Pancreas (tissue), 10 donors: ENCODE measurements around the gene STARD4. TPM values are rescaled to one million over a fixed set of nuclear protein-coding genes. Genes with fewer than 3 reads are reported as not detected.

Experiments
- ATAC-seq, 4 donors: fragments of 200-7000 bp; cut with Tn5 transposase; one replicate each; pipeline versions ENCODE4 v1.8.0 to v1.9.1; 2020; ENCODE audit warnings: mild to moderate bottlenecking in 4 of 4, moderate library complexity in 4 of 4
- DNase-seq, 6 donors: peaks; one replicate each; pipeline ENCODE4 v3.0.0-alpha.2; 2020
- FAIRE-seq: peaks from 2 replicates; lab custom pipeline; 2012; peaks lifted over from hg19 to GRCh38; lab: Jason Lieb, UNC
- H3K27ac ChIP-seq, 4 donors: fragments of 200-600 bp; sonication (generic); 1 replicate in 3 of 4; 2 replicates in 1 of 4; pipeline versions ENCODE4 v1.5.0 to v1.8.0; 2020
- H3K27me3 ChIP-seq, 4 donors: fragments of 200-600 bp; one replicate each; pipeline ENCODE4 v1.8.0; 2021
- H3K36me3 ChIP-seq, 3 donors: fragments of 200-600 bp; sonication (generic) in 1 of 3; one replicate each; pipeline versions ENCODE4 v1.5.0 to v1.8.0; 2020 to 2021
- H3K4me1 ChIP-seq, 3 donors: fragments of 200-600 bp; one replicate each; pipeline ENCODE4 v1.8.0; 2021
- H3K4me3 ChIP-seq, 4 donors: fragments of 200-600 bp; sonication (generic) in 2 of 4; one replicate each; pipeline versions ENCODE4 v1.5.0 to v1.8.0; 2020 to 2021
- H3K9me3 ChIP-seq, 4 donors: fragments of 200-600 bp; one replicate each; pipeline ENCODE4 v1.8.0; 2021
- WGBS, 2 donors: extraction: QIAGEN DNeasy Blood & Tissue Kit; methylation state at CpG; one replicate each; pipeline ENCODE4 v1.1.7; 2013; 5-methylcytosine and 5-hydroxymethylcytosine counted together
- intact Hi-C, 3 donors: fragments of 100-400 bp; cut with DNase I; formaldehyde crosslinking; loops; one replicate each; pipeline versions ENCODE4 v1.11.1 to v1.14.2; 2022
- polyA plus RNA-seq, 2 donors: library from polyadenylated mRNA; stranded (reverse); fragments of 200-250 nt; gene quantifications; one replicate each; pipeline ENCODE4 v1.2.3, GENCODE V29; 2013
- total RNA-seq, 6 donors: library from RNA; stranded (reverse); fragmentation: NEBNext Ultra II Directional in 4 of 6; extraction: Animal tissue kit (Norgen Biotek cat#: 25700) in 4 of 6; gene quantifications; one replicate each; pipeline versions ENCODE4 v1.2.1 to v1.2.4, GENCODE V29; 2021 to 2023
- TF ChIP-seq, protein P1 (sequence below), 4 donors: fragments of 200-600 bp; sonication (generic) in 3 of 4; IDR thresholded peaks; one replicate each; pipeline versions ENCODE4 v1.5.0 to v1.8.0; 2021; ENCODE audit warnings: antibody characterized with exemption in 4 of 4
- donor health status: healthy with polysubstance abuse.
- donor health status: DM: no; HTN: no; CAD: no; lungs with moderate emphysema.
- donor health status: DM: no; HTN: no; CAD: no.
- donor health status: control.
- donor health status: control.
- donor health status: Bipolar disorder and iron deficiency.
- donor health status: DM: yes; HTN: yes; CAD: no.
- donor health status: DM: no; HTN: no; CAD: no.
- donor health status: DM: no; HTN: no; CAD: no.
- donor health status: DM: yes; HTN: yes; CAD: no.

The STARD4 gene
- total and polyA plus RNA-seq, 8 donors = 1.4 to 7.1 (median 3.3) TPM

DNA sequence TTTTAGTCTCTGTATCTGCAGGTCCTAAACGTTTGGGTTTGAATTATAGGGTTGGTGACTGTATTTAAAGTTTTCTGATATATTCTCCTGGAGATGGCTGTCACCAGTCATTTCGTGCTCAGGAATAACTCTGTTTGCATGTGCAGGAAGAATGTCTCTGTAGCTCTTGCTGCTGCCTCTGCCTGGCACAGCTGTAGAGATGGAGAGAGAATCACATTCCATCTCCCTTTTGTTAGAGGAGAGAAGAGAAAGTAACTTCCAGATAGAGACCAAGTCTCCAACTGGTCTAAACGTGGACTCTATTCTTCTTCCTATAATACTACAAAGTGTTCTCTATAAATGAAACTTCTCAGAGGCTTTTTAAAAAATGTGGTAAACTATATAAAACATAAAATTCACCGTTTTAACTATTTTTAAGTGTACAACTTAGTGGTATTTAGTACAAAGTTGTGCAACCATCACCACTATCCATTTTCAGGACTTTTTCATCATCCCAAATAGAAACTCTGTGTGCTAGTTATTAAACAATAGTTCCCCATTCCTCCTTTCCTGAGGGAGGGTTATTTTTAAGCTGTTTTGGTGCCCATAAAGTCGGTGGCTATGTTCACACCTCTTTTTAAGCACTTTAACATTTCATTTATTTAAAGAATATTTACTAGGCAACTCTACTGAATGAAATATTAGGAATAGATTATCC, 20.7 kb upstream of the STARD4 start:
- Histone ChIP-seq H3K27me3 (no peaks in the 10 kb centered on the region), H3K9me3 (no peaks in the 10 kb centered on the region), H3K4me1 (no peaks in the 10 kb centered on the region), H3K4me3 (no peak overlapping the region), H3K36me3 (no peaks in the 10 kb centered on the region), H3K27ac (no peak overlapping the region)
- TF ChIP-seq, protein P1, sequence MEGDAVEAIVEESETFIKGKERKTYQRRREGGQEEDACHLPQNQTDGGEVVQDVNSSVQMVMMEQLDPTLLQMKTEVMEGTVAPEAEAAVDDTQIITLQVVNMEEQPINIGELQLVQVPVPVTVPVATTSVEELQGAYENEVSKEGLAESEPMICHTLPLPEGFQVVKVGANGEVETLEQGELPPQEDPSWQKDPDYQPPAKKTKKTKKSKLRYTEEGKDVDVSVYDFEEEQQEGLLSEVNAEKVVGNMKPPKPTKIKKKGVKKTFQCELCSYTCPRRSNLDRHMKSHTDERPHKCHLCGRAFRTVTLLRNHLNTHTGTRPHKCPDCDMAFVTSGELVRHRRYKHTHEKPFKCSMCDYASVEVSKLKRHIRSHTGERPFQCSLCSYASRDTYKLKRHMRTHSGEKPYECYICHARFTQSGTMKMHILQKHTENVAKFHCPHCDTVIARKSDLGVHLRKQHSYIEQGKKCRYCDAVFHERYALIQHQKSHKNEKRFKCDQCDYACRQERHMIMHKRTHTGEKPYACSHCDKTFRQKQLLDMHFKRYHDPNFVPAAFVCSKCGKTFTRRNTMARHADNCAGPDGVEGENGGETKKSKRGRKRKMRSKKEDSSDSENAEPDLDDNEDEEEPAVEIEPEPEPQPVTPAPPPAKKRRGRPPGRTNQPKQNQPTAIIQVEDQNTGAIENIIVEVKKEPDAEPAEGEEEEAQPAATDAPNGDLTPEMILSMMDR (IDR thresholded peaks at IDR 0.05) = no peak
- intact Hi-C loops = loop anchor here in 2 of 3 donors (5.0 kb wide), 1 partner anchor 614 kb away; no protein-coding TSS in a partner anchor
- FAIRE-seq (no peak), ATAC-seq (no peak), DNase-seq (no peak)
- 57 to 61% methylated on average over 5 of the region's 5 CpGs for WGBS, 2 donors

DNA sequence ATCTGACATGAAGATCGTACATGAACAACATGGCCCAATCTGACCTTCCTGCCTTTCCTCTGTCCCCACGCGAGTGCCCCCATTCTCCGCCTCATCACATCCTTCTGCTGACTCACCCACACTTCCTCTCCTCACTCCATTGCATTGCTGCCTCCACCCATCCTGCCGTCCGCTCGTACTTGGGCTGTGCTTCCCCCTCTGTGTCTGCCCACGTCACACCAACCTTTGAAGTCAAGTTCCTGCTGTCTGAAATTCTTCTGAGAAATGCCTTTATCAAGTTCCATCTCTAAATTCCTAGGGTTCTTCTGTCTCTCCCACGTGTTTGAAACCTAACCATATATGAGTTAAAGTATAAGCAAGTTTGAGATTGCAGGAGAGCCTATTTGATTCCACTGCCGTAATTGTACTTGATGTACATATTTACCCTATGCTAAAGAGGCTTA, 18.0 kb upstream of the STARD4 start:
- Histone ChIP-seq H3K4me3 (no peak overlapping the region), H3K27ac (no peak overlapping the region), H3K27me3 (no peaks in the 10 kb centered on the region), H3K9me3 (no peaks in the 10 kb centered on the region), H3K4me1 (no peaks in the 10 kb centered on the region), H3K36me3 (no peaks in the 10 kb centered on the region)
- TF ChIP-seq, protein P1 (IDR thresholded peaks at IDR 0.05) = no peak
- DNase-seq (peak in 2 of 6 donors; percentile 36 to 54), FAIRE-seq (peak; percentile 26), ATAC-seq (peak in 3 of 4 donors; percentile 57 to 89 (median 78))
- intact Hi-C loops = loop anchor here in 2 of 3 donors (5.0 kb wide), 1 partner anchor 617 kb away; no protein-coding TSS in a partner anchor
- 59 to 71% methylated on average over 10 of the region's 10 CpGs for WGBS, 2 donors

DNA sequence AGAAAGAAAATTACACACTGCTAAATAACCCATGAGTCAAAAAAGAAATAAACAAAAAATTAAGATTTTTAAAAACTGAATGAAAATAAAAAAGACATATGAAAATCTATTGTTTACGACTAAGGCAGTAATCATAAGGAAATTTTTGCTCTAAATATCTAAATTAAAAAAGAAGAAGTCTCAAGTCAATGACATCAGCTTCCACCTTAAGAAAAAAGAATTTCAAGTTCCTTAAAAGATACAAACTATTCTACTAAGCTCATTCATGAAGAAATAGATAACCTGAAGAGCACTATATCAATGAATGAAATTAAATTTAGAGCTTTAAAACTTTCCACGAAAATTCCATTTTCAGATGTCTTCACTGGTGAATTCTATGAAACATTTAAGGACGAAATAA, 15.7 kb upstream of the STARD4 start:
- no peaks in the 10 kb centered on the region for H3K4me1 ChIP-seq
- ATAC-seq = no peak
- H3K27ac ChIP-seq = no peak overlapping the region
- 77 to 87% methylated on average over 3 of the region's 3 CpGs for whole genome bisulfite sequencing, 2 donors
- no peak for DNase-seq
- intact Hi-C loops = no loop called here
- peak; percentile 53 for FAIRE-seq
- H3K27me3 ChIP-seq = no peaks in the 10 kb centered on the region
- TF ChIP-seq, protein P1 (IDR thresholded peaks at IDR 0.05) = no peak
- H3K4me3 ChIP-seq = no peak overlapping the region
- H3K9me3 ChIP-seq = no peaks in the 10 kb centered on the region
- H3K36me3 ChIP-seq = no peaks in the 10 kb centered on the region

DNA sequence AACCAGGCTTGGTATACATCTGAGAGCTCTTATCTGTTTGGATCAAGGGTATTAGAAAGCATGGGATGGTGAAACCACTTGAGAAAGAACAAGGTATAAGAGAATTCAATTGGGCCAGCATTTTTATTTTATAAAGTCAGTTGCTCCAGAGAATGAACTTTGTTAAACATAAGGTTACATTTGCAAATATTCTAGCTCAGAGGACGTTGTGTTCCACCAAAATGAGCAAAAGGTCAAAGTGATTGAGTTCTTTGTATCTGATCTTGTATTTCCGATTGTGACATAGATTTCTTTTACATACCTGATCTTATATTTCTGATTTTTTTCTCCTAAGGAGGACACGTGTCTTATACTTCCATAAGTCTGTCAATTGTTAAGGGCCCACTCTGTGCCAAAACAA, 8.6 kb upstream of the STARD4 start:
- FAIRE-seq = no peak
- H3K4me1 ChIP-seq = peaks cover 0 to 6% (median 4%) of the 10 kb centered on the region in 3 donors
- H3K4me3 ChIP-seq = no peak overlapping the region
- peak; percentile 23 to 70 (median 41) for ATAC-seq
- WGBS, 2 donors = 27 to 40% methylated on average over 3 of the region's 3 CpGs
- TF ChIP-seq, protein P1 (IDR thresholded peaks at IDR 0.05) = no peak
- H3K27me3 ChIP-seq = no peaks in the 10 kb centered on the region
- intact Hi-C loops = no loop called here
- H3K9me3 ChIP-seq = no peaks in the 10 kb centered on the region
- no peak for DNase-seq
- H3K27ac ChIP-seq = no peak overlapping the region
- no peaks in the 10 kb centered on the region for H3K36me3 ChIP-seq

DNA sequence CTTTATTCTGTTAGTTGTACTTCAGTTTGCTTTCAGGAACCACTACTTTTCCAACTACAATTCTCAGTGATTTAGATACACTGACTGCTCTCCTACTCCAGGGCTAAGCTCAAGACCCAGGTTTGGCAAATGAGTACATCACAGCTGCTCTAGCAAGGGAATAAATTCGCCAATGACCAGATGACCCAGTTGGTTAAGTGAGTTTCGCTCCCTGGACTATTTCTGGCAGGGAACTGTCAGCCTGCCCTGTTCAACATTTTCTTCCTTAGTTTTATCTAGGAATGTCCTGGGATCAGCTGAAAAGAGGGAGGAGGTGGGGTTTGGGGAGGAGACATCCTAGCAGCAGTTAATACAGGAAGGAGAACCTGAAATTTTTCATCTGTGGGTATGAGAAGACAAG, 6.4 kb upstream of the STARD4 start:
- Histone ChIP-seq H3K9me3 (no peaks in the 10 kb centered on the region), H3K27me3 (no peaks in the 10 kb centered on the region), H3K4me1 (peaks cover 0 to 6% (median 4%) of the 10 kb centered on the region in 3 donors), H3K36me3 (no peaks in the 10 kb centered on the region), H3K27ac (no peak overlapping the region), H3K4me3 (no peak overlapping the region)
- TF ChIP-seq, protein P1 (IDR thresholded peaks at IDR 0.05) = no peak
- intact Hi-C loops = no loop called here
- no peak for DNase-seq
- ATAC-seq = no peak
- no peak for FAIRE-seq
- WGBS, 2 donors = 66 to 76% methylated on average over 2 of the region's 2 CpGs
